CD4-positive, alpha-beta T cell (primary cell): ENCODE data around the gene CAPS. TPM values are rescaled to one million over a fixed set of nuclear protein-coding genes. Genes with fewer than 3 reads are reported as not detected.
"Not testable (repeated sequence)": the region's sequence is repeated elsewhere in the genome, so short reads cannot be mapped to it uniquely, and the experiment has no call there.

Experiments
- ATAC-seq: fragments of 200-7000 bp; cut with Tn5 transposase; one replicate; pipeline ENCODE4 v1.10.0; 2022; ENCODE audit warnings: mild to moderate bottlenecking; ENCODE audit not compliant: poor library complexity
- CTCF ChIA-PET: fragments of 350-600 bp; sonication (Branson Sonifier 250); formaldehyde crosslinking; loops from one replicate; lab custom pipeline; 2021; ENCODE audit warnings: antibody characterized with exemption, inconsistent platforms; lab: Charles Lee
- POLR2A ChIA-PET: fragments of 350-600 bp; sonication (Branson Sonifier 250); formaldehyde crosslinking; loops from one replicate; lab custom pipeline; 2021; ENCODE audit warnings: antibody characterized with exemption, inconsistent platforms; lab: Charles Lee
- DNase-seq, 14 experiments: peaks; one replicate each; pipeline ENCODE4 v3.0.0-alpha.2; 2013 to 2020; ENCODE audit warnings: mixed read lengths in 2 of 14
- H3K27ac ChIP-seq, 2 donors: one replicate each; pipeline versions ENCODE4 v1.5.1 to v1.7.0; 2013; ENCODE audit warnings: low read length in 2 of 2, low read depth in 1 of 2, mild to moderate bottlenecking in 1 of 2
- H3K27me3 ChIP-seq, 2 experiments: 1 replicate in 1 of 2; 2 replicates in 1 of 2; pipeline versions ENCODE4 v1.6.1 to v1.7.0; 2013; ENCODE audit warnings: low read length in 2 of 2, control low read depth in 1 of 2, mild to moderate bottlenecking in 1 of 2, moderate library complexity in 1 of 2; ENCODE audit not compliant: insufficient read depth in 2 of 2, control insufficient read depth in 1 of 2
- H3K36me3 ChIP-seq: one replicate; pipeline ENCODE4 v1.6.1; 2013; ENCODE audit warnings: low read length, control low read depth; ENCODE audit not compliant: insufficient read depth
- H3K4me1 ChIP-seq: one replicate; pipeline ENCODE4 v1.6.1; 2013; ENCODE audit warnings: low read length, control low read depth; ENCODE audit not compliant: insufficient read depth
- H3K4me3 ChIP-seq: one replicate; pipeline ENCODE4 v1.5.1; 2013; ENCODE audit warnings: mild to moderate bottlenecking, low read length, moderate library complexity
- H3K9me3 ChIP-seq, 2 experiments: 1 replicate in 1 of 2; 2 replicates in 1 of 2; pipeline versions ENCODE4 v1.6.1 to v1.7.0; 2013; ENCODE audit warnings: low read length in 2 of 2, mild to moderate bottlenecking in 2 of 2, control low read depth in 1 of 2, moderate library complexity in 1 of 2; ENCODE audit not compliant: control insufficient read depth in 1 of 2, insufficient read depth in 1 of 2
- H3K27ac Mint-ChIP-seq: one replicate; pipeline ENCODE4 v1.8.0; 2020; ENCODE audit warnings: mixed read lengths
- H3K27me3 Mint-ChIP-seq: one replicate; pipeline ENCODE4 v1.8.0; 2021; ENCODE audit warnings: mixed read lengths
- H3K36me3 Mint-ChIP-seq: one replicate; pipeline ENCODE4 v1.8.0; 2021; ENCODE audit warnings: low read depth, mixed read lengths
- H3K4me1 Mint-ChIP-seq: one replicate; pipeline ENCODE4 v1.8.0; 2021; ENCODE audit warnings: low read depth, mixed read lengths
- H3K4me3 Mint-ChIP-seq: one replicate; pipeline ENCODE4 v1.8.0; 2020; ENCODE audit warnings: mild to moderate bottlenecking, mixed read lengths
- H3K9me3 Mint-ChIP-seq: one replicate; pipeline ENCODE4 v1.8.0; 2020; ENCODE audit warnings: mixed read lengths
- CTCF ChIP-seq: fragments of 200-600 bp; IDR thresholded peaks from one replicate; pipeline ENCODE4 v1.8.0; 2022; ENCODE audit warnings: antibody characterized with exemption, mild to moderate bottlenecking
- intact Hi-C, 2 experiments: fragments of 100-400 bp; cut with DNase I in 1 of 2; cut with micrococcal nuclease in 1 of 2; formaldehyde crosslinking; loops; one replicate each; pipeline versions ENCODE4 v1.15.1 to v1.9.0; 2023 to 2025; cut with DNase I, micrococcal nuclease
- total RNA-seq, 174 experiments: library from RNA in 2 of 174; stranded (reverse) in 2 of 174; gene quantifications; one replicate each; pipeline ENCODE4 v1.2.3 and lab custom pipeline; 2021 to 2026

The CAPS gene
- total RNA-seq, 2 experiments from 2014 or later, result 43.2 to 44.2 TPM

- ChIA-PET CTCF (interaction anchor here (1.1 to 1.5 kb wide), 2 partner anchors 9 to 155 kb away, joined by 3 to 4 read pairs; no protein-coding TSS in a partner anchor), POLR2A (interaction anchor here (1.5 to 3.7 kb wide), 2 partner anchors 10 to 56 kb away, joined by 5 to 93 read pairs; partner anchors contain the start of gene NDUFA11)
- Mint-ChIP-seq H3K9me3 (no peaks in the 10 kb centered on the region), H3K36me3 (peaks cover 31% of the 10 kb centered on the region), H3K4me1 (peaks cover 91% of the 10 kb centered on the region), H3K4me3 (no peak overlapping the region), H3K27me3 (no peaks in the 10 kb centered on the region), H3K27ac (peak overlapping the region; percentile 98)
- no peak for DNase-seq
- peaks cover 88% of the 10 kb centered on the region for H3K4me1 ChIP-seq
- H3K9me3 ChIP-seq, result no peaks in the 10 kb centered on the region
- H3K27me3 ChIP-seq, result no peaks in the 10 kb centered on the region
- intact Hi-C loops, result loop anchor here in 1 of 2 experiments (5.0 kb wide), 1 partner anchor 52 kb away; no protein-coding TSS in a partner anchor
- peak overlapping the region; percentile 10 to 91 for H3K27ac ChIP-seq
- peaks cover 17% of the 10 kb centered on the region for H3K36me3 ChIP-seq
- TF ChIP-seq CTCF, result no peak
- no peak overlapping the region for H3K4me3 ChIP-seq
- ATAC-seq, result no peak
Observed at GRCh38 chr19:5959260-5960004, 45.4 kb downstream of the CAPS start.

GRCh38 chr19:5960005-5961001 lies 46.2 kb downstream of the CAPS start:
- Histone ChIP-seq H3K9me3 (no peaks in the 10 kb centered on the region), H3K4me3 (no peak overlapping the region), H3K27ac (peak overlapping the region; percentile 86 to 91), H3K36me3 (peaks cover 17% of the 10 kb centered on the region), H3K27me3 (no peaks in the 10 kb centered on the region), H3K4me1 (peaks cover 92% of the 10 kb centered on the region)
- intact Hi-C loops, result loop anchor here in 1 of 2 experiments (5.0 kb wide), 1 partner anchor 53 kb away; no protein-coding TSS in a partner anchor
- Mint-ChIP-seq H3K36me3 (peaks cover 37% of the 10 kb centered on the region), H3K9me3 (no peaks in the 10 kb centered on the region), H3K27ac (peak overlapping the region; percentile 98), H3K27me3 (no peaks in the 10 kb centered on the region), H3K4me3 (peak overlapping the region; percentile 76), H3K4me1 (peaks cover 94% of the 10 kb centered on the region)
- no peak for ATAC-seq
- CTCF ChIA-PET, result interaction anchor here (1.1 to 1.5 kb wide), 2 partner anchors 8 to 156 kb away, joined by 3 to 4 read pairs; no protein-coding TSS in a partner anchor
- no peak for DNase-seq
- POLR2A ChIA-PET, result interaction anchor here (0.6 to 3.7 kb wide), 5 partner anchors 11 to 240 kb away, joined by 3 to 93 read pairs (median 19); partner anchors contain the start of genes CATSPERD, NDUFA11 and RANBP3
- TF ChIP-seq CTCF, result no peak

- Histone ChIP-seq H3K36me3 (peaks cover 25% of the 10 kb centered on the region), H3K4me3 (peak overlapping the region; percentile 41), H3K4me1 (peaks cover 99% of the 10 kb centered on the region), H3K27ac (peak overlapping the region; percentile 86 to 91)
- CTCF ChIA-PET, result interaction anchor here (0.7 to 2.0 kb wide), 8 partner anchors 8 to 158 kb away, joined by 3 to 19 read pairs (median 8); partner anchors contain the start of genes NDUFA11, RANBP3 and VMAC
- ATAC-seq, result peak; percentile 12
- Mint-ChIP-seq H3K4me1 (peaks cover 97% of the 10 kb centered on the region), H3K36me3 (peaks cover 37% of the 10 kb centered on the region), H3K27ac (peak overlapping the region; percentile 98), H3K4me3 (peak overlapping the region; percentile 81)
- not testable (repeated sequence) for DNase-seq, H3K27me3 ChIP-seq, H3K27me3 Mint-ChIP-seq, H3K9me3 Mint-ChIP-seq, H3K9me3 ChIP-seq
- POLR2A ChIA-PET, result interaction anchor here (0.6 to 3.7 kb wide), 19 partner anchors 8 to 1108 kb away, joined by 3 to 93 read pairs (median 5); partner anchors contain the start of genes CATSPERD, DENND1C, LONP1 and NDUFA11
- intact Hi-C loops, result loop anchor here in 1 of 2 experiments (5.0 kb wide), 1 partner anchor 54 kb away; no protein-coding TSS in a partner anchor
Observed at GRCh38 chr19:5961641-5961968, 47.6 kb downstream of the CAPS start.
